HepG2 (cell line): ENCODE measurements around the gene SEC14L1. TPM values are rescaled to one million over a fixed set of nuclear protein-coding genes. Genes with fewer than 3 reads are reported as not detected.

Experiments used
- AGO1 ChIP-seq: fragments of 200-400 bp; formaldehyde crosslinking; IDR thresholded peaks from 2 replicates; pipeline ENCODE4 v1.6.1; 2017; ENCODE audit warnings: mild to moderate bottlenecking, low read depth, low read length, moderate library complexity; ENCODE audit not compliant: poor library complexity, severe bottlenecking
- FUBP1 ChIP-seq: sonication (generic); formaldehyde crosslinking; IDR thresholded peaks from 2 replicates; pipeline ENCODE4 v1.5.1; 2020; ENCODE audit warnings: missing genetic modification reagents, mild to moderate bottlenecking, borderline replicate concordance
- NFE2L2 ChIP-seq: fragments of 150-350 bp; IDR thresholded peaks from 2 replicates; pipeline ENCODE4 v1.6.1; 2014; ENCODE audit warnings: low read length
- RAD21 ChIP-seq: fragments of 450-650 bp; formaldehyde crosslinking; IDR thresholded peaks from 2 replicates; pipeline ENCODE4 v1.5.0; 2020; ENCODE audit warnings: mild to moderate bottlenecking
- RFXANK ChIP-seq: IDR thresholded peaks from 2 replicates; pipeline ENCODE4 v1.6.1; 2016
- SIN3A ChIP-seq: IDR thresholded peaks from 2 replicates; pipeline ENCODE4 v1.6.1; 2011; ENCODE audit warnings: low read depth, mild to moderate bottlenecking, control low read depth, low read length, borderline replicate concordance
- SMYD3 ChIP-seq: sonication (generic); formaldehyde crosslinking; IDR thresholded peaks from 2 replicates; pipeline ENCODE4 v1.8.1; 2023; ENCODE audit warnings: mild to moderate bottlenecking, missing genetic modification reagents
- UBTF ChIP-seq: sonication (generic); formaldehyde crosslinking; IDR thresholded peaks from 2 replicates; pipeline ENCODE4 v1.4.0; 2020; ENCODE audit warnings: mild to moderate bottlenecking, missing genetic modification reagents
- ZBTB2 ChIP-seq: sonication (generic); formaldehyde crosslinking; IDR thresholded peaks from 2 replicates; pipeline ENCODE4 v1.8.0; 2022; ENCODE audit warnings: low read depth, missing genetic modification reagents
- ZNF143 ChIP-seq: sonication (generic); formaldehyde crosslinking; IDR thresholded peaks from 2 replicates; pipeline ENCODE4 v1.4.0; 2020; ENCODE audit warnings: missing genetic modification reagents
- ZNF329 ChIP-seq: sonication (generic); formaldehyde crosslinking; IDR thresholded peaks from 2 replicates; pipeline ENCODE4 v1.9.0; 2021; ENCODE audit warnings: low read depth, mild to moderate bottlenecking, missing genetic modification reagents
- ZNF354B ChIP-seq: sonication (generic); formaldehyde crosslinking; IDR thresholded peaks from 2 replicates; pipeline ENCODE4 v1.8.0; 2022; ENCODE audit warnings: mild to moderate bottlenecking, missing genetic modification reagents
- ZNF407 ChIP-seq: sonication (generic); formaldehyde crosslinking; IDR thresholded peaks from one replicate; pipeline ENCODE4 v1.5.1; 2020; ENCODE audit warnings: mild to moderate bottlenecking, missing genetic modification reagents; ENCODE audit errors: not compliant biosample characterization
- ZNF713 ChIP-seq: sonication (generic); formaldehyde crosslinking; IDR thresholded peaks from 2 replicates; pipeline ENCODE4 v1.4.0; 2020; ENCODE audit warnings: mild to moderate bottlenecking, missing genetic modification reagents
- polyA plus RNA-seq, 8 experiments: library from polyadenylated mRNA; depleted of rRNA in 3 of 8; stranded (reverse) in 7 of 8; unstranded in 1 of 8; fragments of >200 nt; fragmentation: Illumina TruSeq in 4 of 8; extraction: Trizol in 4 of 8; gene quantifications; 2 replicates each; pipeline versions ENCODE4 v1.2.1 to v1.2.3, GENCODE V29; 2011 to 2016; ENCODE audit warnings: low read depth in 4 of 8, missing spikeins in 1 of 8, mixed read lengths in 1 of 8; ENCODE audit not compliant: insufficient read depth in 1 of 8
- total RNA-seq, 5 experiments: library from RNA; depleted of rRNA; stranded (reverse); fragments of >200 nt; fragmentation: Illumina TruSeq; extraction: Trizol; gene quantifications; 2 replicates each; pipeline ENCODE4 v1.2.3, GENCODE V29; 2016; ENCODE audit warnings: low read depth in 1 of 5

SEC14L1 gene
- total and polyA plus RNA-seq, 2 of the 13 experiments (the other 11 are each of a cell fraction or from before 2014, with no cell fraction given): 26.3 to 43.9 TPM

- peak; percentile 12 for TF ChIP-seq ZNF407 (CRISPR knock-in tag)
- peak; percentile 65 for TF ChIP-seq UBTF (CRISPR knock-in tag)
- 0 out of 2 replicates have a peak, but pooled peaks have one; percentile 17 for TF ChIP-seq ZNF354B (CRISPR knock-in tag)
- TF ChIP-seq AGO1: peak; percentile 24
- no peak for TF ChIP-seq RFXANK (CRISPR knock-in tag)
- 0 out of 2 replicates have a peak, but pooled peaks have one; percentile 48 for TF ChIP-seq FUBP1
- no peak for TF ChIP-seq NFE2L2
- TF ChIP-seq SIN3A: peak; percentile 51; the same call in 1 of the 2 replicates
- no peak for TF ChIP-seq SMYD3 (CRISPR knock-in tag)
- peak; percentile 33; the same call in 1 of the 2 replicates for TF ChIP-seq ZBTB2 (CRISPR knock-in tag)
- TF ChIP-seq ZNF713 (CRISPR knock-in tag): peak; percentile 70; the same call in 1 of the 2 replicates
- peak; percentile 31 for TF ChIP-seq RAD21 (CRISPR knock-in tag)
- 0 out of 2 replicates have a peak, but pooled peaks have one; percentile 34 for TF ChIP-seq ZNF329 (CRISPR knock-in tag)
- no peak for TF ChIP-seq ZNF143 (CRISPR knock-in tag)
Observed at GRCh38 chr17:77254951-77255825, 114.4 kb downstream of the SEC14L1 start (continued).
